ENCODE results near the gene ISG20L2.

- TF ChIP-seq CTCF (IDR thresholded peaks at IDR 0.05; ENCODE audit: poor library complexity) (no peak), EZH2 (IDR thresholded peaks at IDR 0.05; ENCODE audit: borderline replicate concordance) (no peak), EZH2phosphoT487 (IDR thresholded peaks at IDR 0.05; ENCODE audit: low read depth, severe bottlenecking, unreplicated experiment) (no peak)
Measured at GRCh38 chr1:156703336-156703735, 25.2 kb downstream of the ISG20L2 start.

Measured in hepatocyte (in vitro differentiated cells).